SJSA1 (cell line): ENCODE results near the gene TCF20. TPM values are rescaled to one million over a fixed set of nuclear protein-coding genes. Genes with fewer than 3 reads are reported as not detected.
A peak's percentile ranks its signal among the peaks of the same experiment; 100 is the strongest.

ENCODE experiments used
- DNase-seq, 2 experiments: peaks; one replicate each; pipeline ENCODE4 v3.0.0-alpha.2; 2015 to 2020; ENCODE audit warnings: low spot score in 2 of 2, low read depth in 1 of 2
- H3K27ac ChIP-seq: fragments of 250-450 bp; sonication (Bioruptor Pico); 2 replicates; pipeline ENCODE4 v1.5.1; 2020; ENCODE audit warnings: mild to moderate bottlenecking, moderate library complexity
- H3K27me3 ChIP-seq: fragments of 250-450 bp; sonication (Bioruptor Pico); replicated peaks from 2 replicates; pipeline ENCODE4 v1.5.1; 2020; ENCODE audit warnings: mild to moderate bottlenecking, moderate library complexity
- H3K36me3 ChIP-seq: fragments of 250-450 bp; sonication (Bioruptor Pico); 2 replicates; pipeline ENCODE4 v1.5.1; 2020; ENCODE audit warnings: mild to moderate bottlenecking
- H3K4me1 ChIP-seq: fragments of 250-450 bp; sonication (Bioruptor Pico); replicated peaks from 2 replicates; pipeline ENCODE4 v1.6.1; 2021; ENCODE audit warnings: mild to moderate bottlenecking
- H3K4me3 ChIP-seq: fragments of 250-450 bp; sonication (Bioruptor Pico); 2 replicates; pipeline ENCODE4 v1.5.1; 2020; ENCODE audit warnings: mild to moderate bottlenecking
- H3K9me3 ChIP-seq: fragments of 250-450 bp; sonication (Bioruptor Pico); replicated peaks from 2 replicates; pipeline ENCODE4 v1.5.1; 2020; ENCODE audit warnings: mild to moderate bottlenecking
- total RNA-seq: library from RNA; depleted of rRNA; stranded (reverse); fragments of >200 nt; shearing (Covaris generic); gene quantifications from 2 replicates; pipeline ENCODE4 v1.2.3, GENCODE V29; 2014; rRNA removed

TCF20 gene
- total RNA-seq, result 27.7 and 34.1 TPM in 2 replicates

DNA sequence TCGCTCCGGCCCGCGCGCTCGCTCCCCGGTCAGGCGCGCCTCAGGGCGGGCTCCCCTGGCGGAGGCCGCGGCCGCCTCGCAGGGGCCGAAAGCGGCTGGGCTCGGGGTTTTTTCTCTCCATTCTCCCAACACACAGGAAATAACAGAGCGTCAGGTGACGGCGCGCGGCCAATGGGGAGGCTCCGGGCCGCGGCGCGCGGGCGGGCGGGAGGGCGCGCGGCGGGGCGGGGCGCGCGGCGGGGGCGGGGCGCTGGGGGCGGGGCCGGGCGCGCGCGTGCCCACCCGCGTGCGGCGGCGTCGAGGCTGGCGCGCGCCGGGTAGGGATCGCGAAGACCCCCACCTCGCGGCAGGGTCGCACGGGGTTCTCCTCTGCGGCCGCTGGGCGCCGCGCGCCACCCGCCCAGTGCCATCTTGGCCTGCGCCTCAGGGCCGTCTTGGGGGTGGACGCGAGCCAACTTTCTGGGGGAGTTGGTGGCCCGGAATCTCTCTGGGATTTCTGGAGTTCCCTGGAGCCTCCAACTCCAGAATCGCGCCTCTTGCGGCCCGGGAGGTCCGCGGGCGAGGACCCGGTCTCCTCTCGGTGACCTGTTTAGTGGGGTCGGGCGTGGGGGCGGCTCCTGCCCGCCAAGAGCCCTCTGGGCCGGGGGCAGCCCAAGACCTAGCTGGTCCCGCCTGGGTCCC is at the start of gene TCF20:
TSS of gene TCF20 (minus strand) at position 144 of the 681 bp plus-strand sequence. CDS start 55,348 bp downstream, outside the sequence.
- no peaks in the 10 kb centered on the region for H3K27me3 ChIP-seq
- H3K4me1 ChIP-seq, result peaks cover 15% of the 10 kb centered on the region
- DNase-seq, result peak; percentile 46 to 71
- 0 out of 2 replicates have a peak, but pooled peaks cover 3% of the 10 kb centered on the region for H3K9me3 ChIP-seq
- peak within 1 kb of the TSS; percentile 57 for H3K27ac ChIP-seq
- peaks cover 4% of the 10 kb centered on the region; the same call in 1 of the 2 replicates for H3K36me3 ChIP-seq
- peak within 1 kb of the TSS; percentile 92 for H3K4me3 ChIP-seq

- Histone ChIP-seq H3K36me3 (no peaks in the 10 kb centered on the region), H3K9me3 (no peaks in the 10 kb centered on the region), H3K4me3 (no peak overlapping the region), H3K27ac (no peak overlapping the region), H3K27me3 (no peaks in the 10 kb centered on the region), H3K4me1 (no peaks in the 10 kb centered on the region)
- no peak for DNase-seq
Measured at GRCh38 chr22:42319386-42319785, 48.9 kb upstream of the TCF20 start.

DNA sequence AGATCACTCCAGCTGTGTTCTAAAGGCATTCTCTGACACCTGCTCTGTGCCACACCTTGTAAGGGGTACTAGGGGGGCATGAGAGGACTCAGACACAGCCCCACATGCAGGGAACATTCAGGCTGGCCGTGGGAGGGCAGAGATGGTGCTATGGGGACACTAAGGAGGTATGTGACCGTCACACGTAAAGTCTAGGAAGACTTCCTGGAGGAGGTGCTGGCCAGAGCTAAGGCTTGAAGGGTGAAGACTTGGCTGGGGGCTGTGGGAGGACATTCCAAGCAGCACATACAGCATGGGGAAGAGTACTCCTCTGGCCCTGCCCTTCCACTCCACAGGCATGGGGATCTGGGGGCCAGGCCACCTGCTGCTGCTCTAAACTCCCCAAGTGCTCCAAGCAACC is 48.5 kb upstream of the TCF20 start:
- Histone ChIP-seq H3K4me3 (no peak overlapping the region), H3K4me1 (no peaks in the 10 kb centered on the region), H3K9me3 (no peaks in the 10 kb centered on the region), H3K27me3 (no peaks in the 10 kb centered on the region), H3K36me3 (no peaks in the 10 kb centered on the region), H3K27ac (no peak overlapping the region)
- DNase-seq, result no peak

- Histone ChIP-seq H3K9me3 (no peaks in the 10 kb centered on the region), H3K27me3 (no peaks in the 10 kb centered on the region), H3K27ac (no peak overlapping the region), H3K4me1 (no peaks in the 10 kb centered on the region), H3K4me3 (no peak overlapping the region), H3K36me3 (no peaks in the 10 kb centered on the region)
- DNase-seq, result no peak
Measured at GRCh38 chr22:42317691-42318547, 47.5 kb upstream of the TCF20 start.

DNA sequence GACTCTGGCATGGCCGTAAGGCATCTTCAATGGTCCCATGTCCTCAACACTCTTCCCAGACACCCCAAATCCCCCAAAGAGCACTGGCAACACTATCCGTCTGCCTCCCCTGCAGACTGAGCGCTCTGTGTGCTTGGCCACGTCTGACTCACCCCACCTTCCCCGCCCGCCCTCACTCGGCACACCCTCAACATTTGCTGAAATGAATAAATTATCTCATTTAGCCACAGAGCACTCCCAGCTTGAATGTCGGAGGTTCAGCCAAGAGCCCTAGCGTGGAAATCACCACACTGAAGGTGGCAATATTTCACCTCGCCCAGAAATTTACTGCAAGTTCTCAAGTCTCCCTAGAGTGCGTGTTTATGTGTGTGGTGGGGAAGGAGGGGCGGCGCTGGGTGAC is 46.6 kb upstream of the TCF20 start:
- Histone ChIP-seq H3K4me3 (no peak overlapping the region), H3K27me3 (no peaks in the 10 kb centered on the region), H3K9me3 (no peaks in the 10 kb centered on the region), H3K4me1 (no peaks in the 10 kb centered on the region), H3K27ac (no peak overlapping the region), H3K36me3 (no peaks in the 10 kb centered on the region)
- no peak for DNase-seq

GRCh38 chr22:42315392-42315756 is 44.9 kb upstream of the TCF20 start:
- no peak for DNase-seq
- H3K27me3 ChIP-seq, result no peaks in the 10 kb centered on the region

GRCh38 chr22:42314709-42315391 is 44.4 kb upstream of the TCF20 start:
- Histone ChIP-seq H3K36me3 (no peaks in the 10 kb centered on the region), H3K4me3 (no peak overlapping the region), H3K9me3 (no peaks in the 10 kb centered on the region), H3K4me1 (no peaks in the 10 kb centered on the region), H3K27ac (no peak overlapping the region), H3K27me3 (no peaks in the 10 kb centered on the region)
- no peak for DNase-seq

More at GRCh38 chr22:42315392-42315756, 44.9 kb upstream of the TCF20 start:
- no peaks in the 10 kb centered on the region for H3K9me3 ChIP-seq
- no peak overlapping the region for H3K27ac ChIP-seq
- no peak overlapping the region for H3K4me3 ChIP-seq
- H3K4me1 ChIP-seq, result no peaks in the 10 kb centered on the region
- no peaks in the 10 kb centered on the region for H3K36me3 ChIP-seq

DNA sequence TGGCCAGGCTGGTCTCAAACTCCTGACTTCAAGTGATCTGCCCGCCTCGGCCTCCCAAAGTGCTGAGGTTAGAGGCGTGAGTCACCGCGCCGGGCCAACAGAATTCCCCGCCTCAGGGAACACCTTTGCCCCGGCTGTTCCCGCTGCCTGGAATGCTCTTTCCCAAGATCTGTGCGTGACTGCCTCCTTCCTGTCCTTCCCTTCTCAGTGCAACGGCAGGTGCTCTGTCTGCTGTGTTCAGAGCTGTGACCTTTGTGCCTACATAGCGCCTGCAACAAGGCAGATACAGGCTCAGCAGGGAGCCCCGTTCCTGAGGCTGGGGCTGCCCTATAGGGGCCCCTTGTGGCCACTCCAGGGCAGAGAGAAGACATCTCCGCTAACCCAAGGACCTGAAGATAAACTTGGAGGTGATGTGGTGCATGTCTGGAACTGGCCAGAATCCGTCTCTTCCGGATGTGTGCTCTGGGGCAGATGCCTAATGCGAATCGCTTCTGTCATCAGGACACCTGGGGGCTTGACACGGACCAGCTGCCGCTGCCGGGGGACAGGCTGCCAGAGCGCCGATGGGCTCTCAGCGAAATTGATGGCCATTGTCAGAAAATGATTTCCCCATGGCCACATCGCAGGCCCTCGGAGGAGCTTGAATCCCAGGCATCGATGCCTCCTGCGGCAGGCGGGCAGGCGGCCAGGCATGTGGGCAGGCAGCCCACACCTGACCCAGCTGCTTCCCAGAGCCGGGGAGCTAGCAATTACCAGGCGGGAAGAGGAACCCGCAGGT is 43.5 kb upstream of the TCF20 start:
- peak in 1 of 2 experiments; percentile 7 for DNase-seq
- no peaks in the 10 kb centered on the region for H3K9me3 ChIP-seq
- no peaks in the 10 kb centered on the region for H3K27me3 ChIP-seq
- H3K4me1 ChIP-seq, result no peaks in the 10 kb centered on the region
- no peak overlapping the region for H3K4me3 ChIP-seq
- H3K36me3 ChIP-seq, result no peaks in the 10 kb centered on the region
- no peak overlapping the region for H3K27ac ChIP-seq

GRCh38 chr22:42313204-42313603 is 42.8 kb upstream of the TCF20 start:
- no peak for DNase-seq

DNA sequence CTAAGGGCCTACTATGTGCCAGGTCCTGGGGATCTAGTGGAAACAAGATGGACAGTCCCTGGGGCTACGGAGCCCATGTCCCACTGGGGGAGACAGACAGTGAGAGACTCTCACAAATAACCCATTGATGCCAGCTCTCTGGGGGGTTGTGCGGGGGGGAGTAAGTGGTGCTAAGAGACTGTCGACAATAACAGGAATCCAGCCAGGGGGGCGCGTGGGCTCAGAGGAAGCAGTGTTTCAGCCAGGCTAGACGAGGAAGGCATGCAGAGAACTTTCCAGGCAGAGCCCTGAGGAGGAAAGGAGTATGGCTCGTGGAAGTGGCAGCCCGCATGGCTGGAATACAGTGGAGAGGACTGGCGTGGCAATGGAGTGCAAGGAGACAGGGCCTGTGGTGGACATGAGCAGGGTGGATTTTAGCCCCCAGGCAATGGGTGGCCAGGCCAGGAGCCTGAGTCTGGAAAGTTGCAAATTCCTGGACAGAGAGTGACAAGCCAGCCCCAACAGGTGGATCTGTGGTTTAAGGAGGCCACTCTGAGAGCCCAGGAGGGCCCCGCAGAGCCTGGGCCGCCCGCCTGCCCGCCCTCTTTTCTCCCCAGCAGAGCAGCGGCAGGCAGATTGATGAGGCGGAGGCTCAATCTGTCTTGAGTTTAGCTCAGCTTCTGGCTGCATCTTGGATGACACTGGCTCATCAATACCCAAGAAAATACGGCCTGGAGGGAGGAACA is 40.0 kb upstream of the TCF20 start:
- DNase-seq, result no peak
- Histone ChIP-seq H3K9me3 (no peaks in the 10 kb centered on the region), H3K27ac (no peak overlapping the region), H3K4me3 (no peak overlapping the region), H3K36me3 (no peaks in the 10 kb centered on the region), H3K27me3 (no peaks in the 10 kb centered on the region), H3K4me1 (no peaks in the 10 kb centered on the region)

More at GRCh38 chr22:42313204-42313603, 42.8 kb upstream of the TCF20 start:
- Histone ChIP-seq H3K4me1 (no peaks in the 10 kb centered on the region), H3K36me3 (no peaks in the 10 kb centered on the region), H3K4me3 (no peak overlapping the region), H3K9me3 (no peaks in the 10 kb centered on the region), H3K27me3 (no peaks in the 10 kb centered on the region), H3K27ac (no peak overlapping the region)

- no peak overlapping the region for H3K4me3 ChIP-seq
- H3K27ac ChIP-seq, result no peak overlapping the region
- H3K9me3 ChIP-seq, result no peaks in the 10 kb centered on the region
- DNase-seq, result no peak
- no peaks in the 10 kb centered on the region for H3K27me3 ChIP-seq
- H3K4me1 ChIP-seq, result no peaks in the 10 kb centered on the region
- no peaks in the 10 kb centered on the region for H3K36me3 ChIP-seq
Measured at GRCh38 chr22:42309865-42310264, 39.4 kb upstream of the TCF20 start.

DNA sequence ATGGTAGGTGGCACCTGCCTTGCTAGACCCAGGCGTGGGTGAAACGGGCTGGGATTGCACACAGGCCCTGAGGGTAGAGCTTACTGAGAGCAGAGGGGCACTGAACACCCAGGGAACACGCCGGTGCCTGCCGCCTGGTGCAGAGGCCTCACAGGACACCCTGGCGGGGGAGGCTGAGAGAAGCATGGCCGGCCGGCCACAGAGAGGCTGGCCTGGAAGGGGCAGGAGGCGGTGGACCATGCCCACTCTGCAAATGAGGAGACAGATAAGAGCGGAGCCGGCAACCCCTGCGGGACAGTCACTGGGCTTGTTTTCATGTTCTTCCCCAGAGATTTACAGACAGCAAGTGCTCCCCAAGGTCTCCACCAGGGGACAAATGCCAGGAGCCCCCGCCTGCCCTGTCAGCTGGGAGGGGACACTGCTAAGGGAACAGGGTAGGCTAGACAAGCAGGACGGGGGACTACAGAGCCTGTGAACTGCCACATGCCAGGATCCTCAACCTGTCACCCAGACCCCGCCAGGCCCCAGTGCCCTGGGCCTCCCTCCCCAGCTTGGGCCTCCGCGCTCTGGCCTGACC is 38.5 kb upstream of the TCF20 start:
- no peaks in the 10 kb centered on the region for H3K4me1 ChIP-seq
- no peak overlapping the region for H3K4me3 ChIP-seq
- no peaks in the 10 kb centered on the region for H3K27me3 ChIP-seq
- no peaks in the 10 kb centered on the region for H3K36me3 ChIP-seq
- H3K27ac ChIP-seq, result no peak overlapping the region
- H3K9me3 ChIP-seq, result no peaks in the 10 kb centered on the region
- no peak for DNase-seq
